GM23338 (cell line): Measurements from ENCODE around the gene MTF1. TPM values are rescaled to one million over a fixed set of nuclear protein-coding genes. Genes with fewer than 3 reads are reported as not detected.

Source experiments
- ATAC-seq: fragments of 200-7000 bp; cut with Tn5 transposase; 3 replicates; pipeline ENCODE4 v1.9.1; 2020
- DNase-seq: peaks from one replicate; pipeline ENCODE4 v3.0.0-alpha.2; 2015; ENCODE audit warnings: low spot score
- H2AFZ ChIP-seq: fragments of 200-600 bp; sonication (generic); 2 replicates; pipeline ENCODE4 v1.8.0; 2016; ENCODE audit warnings: antibody characterized with exemption, mild to moderate bottlenecking, moderate library complexity
- H3F3A ChIP-seq: fragments of 200-600 bp; sonication (generic); replicated peaks from 2 replicates; pipeline ENCODE4 v1.8.0; 2017; ENCODE audit warnings: antibody characterized with exemption, mixed run types, low read depth
- H3K27ac ChIP-seq: fragments of 200-600 bp; sonication (generic); 2 replicates; pipeline ENCODE4 v1.6.1; 2016; ENCODE audit warnings: low read depth
- H3K27me3 ChIP-seq: fragments of 200-600 bp; sonication (generic); 2 replicates; pipeline ENCODE4 v1.8.0; 2016; ENCODE audit warnings: mild to moderate bottlenecking, mixed run types, moderate library complexity; ENCODE audit not compliant: insufficient read depth
- H3K36me3 ChIP-seq: fragments of 200-600 bp; sonication (generic); 2 replicates; pipeline ENCODE4 v1.8.0; 2016; ENCODE audit warnings: mild to moderate bottlenecking; ENCODE audit not compliant: insufficient read depth
- H3K4me1 ChIP-seq: fragments of 200-600 bp; sonication (generic); 2 replicates; pipeline ENCODE4 v1.8.0; 2016; ENCODE audit warnings: mild to moderate bottlenecking, moderate library complexity; ENCODE audit not compliant: insufficient read depth
- H3K4me2 ChIP-seq: fragments of 200-600 bp; sonication (generic); 2 replicates; pipeline ENCODE4 v1.7.1; 2017; ENCODE audit warnings: mixed run types
- H3K4me3 ChIP-seq: fragments of 200-600 bp; sonication (generic); 2 replicates; pipeline ENCODE4 v1.6.1; 2016; ENCODE audit warnings: mixed run types
- H3K79me2 ChIP-seq: fragments of 200-600 bp; sonication (generic); replicated peaks from 2 replicates; pipeline ENCODE4 v1.8.0; 2017; ENCODE audit warnings: mild to moderate bottlenecking; ENCODE audit not compliant: insufficient read depth
- H3K9me2 ChIP-seq: fragments of 200-600 bp; sonication (generic); 2 replicates; pipeline ENCODE4 v1.8.0; 2017; ENCODE audit not compliant: insufficient read depth
- H4K20me1 ChIP-seq: fragments of 200-600 bp; sonication (generic); replicated peaks from 2 replicates; pipeline ENCODE4 v1.8.0; 2017; ENCODE audit warnings: mild to moderate bottlenecking; ENCODE audit not compliant: insufficient read depth
- H3K27ac Mint-ChIP-seq: 2 replicates; pipeline ENCODE4 v1.8.0; 2020; ENCODE audit warnings: inconsistent platforms, mild to moderate bottlenecking, moderate library complexity, mixed read lengths
- H3K27me3 Mint-ChIP-seq: 3 replicates; pipeline ENCODE4 v1.8.0; 2022; ENCODE audit warnings: low read depth, mild to moderate bottlenecking, moderate library complexity, mixed read lengths, inconsistent platforms; ENCODE audit not compliant: insufficient read depth, poor library complexity
- H3K36me3 Mint-ChIP-seq: 3 replicates; pipeline ENCODE4 v1.8.0; 2021; ENCODE audit warnings: low read depth, mild to moderate bottlenecking, inconsistent platforms, moderate library complexity, mixed read lengths
- H3K4me1 Mint-ChIP-seq: 3 replicates; pipeline ENCODE4 v1.8.0; 2020; ENCODE audit warnings: mild to moderate bottlenecking, inconsistent platforms, mixed read lengths
- H3K4me3 Mint-ChIP-seq: 3 replicates; pipeline ENCODE4 v1.8.0; 2021; ENCODE audit warnings: moderate library complexity, mild to moderate bottlenecking, inconsistent platforms, mixed read lengths
- H3K9me3 Mint-ChIP-seq: 3 replicates; pipeline ENCODE4 v1.8.0; 2020; ENCODE audit warnings: moderate library complexity, mild to moderate bottlenecking, inconsistent platforms, mixed read lengths
- CREB1 ChIP-seq: fragments of 250-450 bp; sonication (Bioruptor Pico); IDR thresholded peaks from 2 replicates; pipeline ENCODE4 v1.5.0; 2020; ENCODE audit warnings: low read depth, mild to moderate bottlenecking, moderate library complexity
- EZH2phosphoT487 ChIP-seq: fragments of 200-600 bp; sonication (generic); IDR thresholded peaks from one replicate; pipeline ENCODE4 v1.8.1; 2018; ENCODE audit warnings: antibody characterized with exemption; ENCODE audit not compliant: unreplicated experiment
- NANOG ChIP-seq: IDR thresholded peaks from 2 replicates; pipeline ENCODE4 v1.6.1; 2016; ENCODE audit warnings: antibody characterized with exemption, borderline replicate concordance
- POLR2AphosphoS5 ChIP-seq: IDR thresholded peaks from 2 replicates; pipeline ENCODE4 v1.6.1; 2016; ENCODE audit warnings: antibody characterized with exemption, low read depth
- ZNF114 ChIP-seq: fragments of 250-450 bp; sonication (Bioruptor Pico); IDR thresholded peaks from 2 replicates; pipeline ENCODE4 v1.5.0; 2020; ENCODE audit warnings: mild to moderate bottlenecking, moderate library complexity
- ZNF331 ChIP-seq: fragments of 250-450 bp; sonication (Bioruptor Pico); IDR thresholded peaks from 2 replicates; pipeline ENCODE4 v1.5.0; 2020; ENCODE audit warnings: low read depth, mild to moderate bottlenecking, moderate library complexity
- polyA plus RNA-seq: library from polyadenylated mRNA; unstranded; fragments of >200 nt; fragmentation: Nextera tagmentation; extraction: Ambion mirVana; gene quantifications from 2 replicates; pipeline ENCODE4 v1.2.1, GENCODE V29; 2016
- total RNA-seq: library from RNA; depleted of rRNA; stranded (reverse); fragments of >200 nt; shearing (Covaris generic); gene quantifications from 2 replicates; pipeline ENCODE4 v1.2.3, GENCODE V29; 2014
- TF ChIP-seq, protein P1 (sequence below): fragments of 250-450 bp; sonication (Bioruptor Pico); IDR thresholded peaks from 2 replicates; pipeline ENCODE4 v1.5.0; 2020; ENCODE audit warnings: mild to moderate bottlenecking, moderate library complexity
- TF ChIP-seq, protein P2 (sequence below), 2 experiments: fragments of 200-600 bp in 1 of 2; sonication (generic) in 1 of 2; conservative IDR thresholded peaks; 2 replicates each; pipeline versions ENCODE4 v1.5.1 to v1.6.1; 2016 to 2017; ENCODE audit warnings: antibody characterized with exemption in 2 of 2, low read depth in 2 of 2, mild to moderate bottlenecking in 2 of 2, moderate library complexity in 1 of 2

Gene MTF1
- total and polyA plus RNA-seq, 2 experiments from 2014 or later, result 4.5 to 5.6 TPM

DNA sequence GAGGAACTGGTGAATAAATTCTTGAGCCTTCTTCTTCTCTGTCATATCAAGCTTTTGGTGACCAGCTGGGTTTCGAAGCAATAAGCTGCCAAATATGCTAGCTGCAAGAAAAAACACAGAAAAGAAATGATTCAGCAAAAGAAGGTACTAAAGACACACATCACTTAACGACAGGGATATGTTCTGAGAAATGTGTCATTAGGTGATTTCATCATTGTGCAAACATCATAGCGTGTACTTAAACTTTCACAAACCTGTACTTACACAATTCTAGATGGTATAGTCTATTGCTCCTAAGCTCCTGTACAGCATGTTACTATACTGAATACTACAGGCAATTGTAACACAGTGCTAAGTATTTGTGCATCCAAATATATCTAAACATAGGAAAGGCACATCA lies 2.9 kb upstream of the MTF1 start (continued):
- TF ChIP-seq, protein P1, sequence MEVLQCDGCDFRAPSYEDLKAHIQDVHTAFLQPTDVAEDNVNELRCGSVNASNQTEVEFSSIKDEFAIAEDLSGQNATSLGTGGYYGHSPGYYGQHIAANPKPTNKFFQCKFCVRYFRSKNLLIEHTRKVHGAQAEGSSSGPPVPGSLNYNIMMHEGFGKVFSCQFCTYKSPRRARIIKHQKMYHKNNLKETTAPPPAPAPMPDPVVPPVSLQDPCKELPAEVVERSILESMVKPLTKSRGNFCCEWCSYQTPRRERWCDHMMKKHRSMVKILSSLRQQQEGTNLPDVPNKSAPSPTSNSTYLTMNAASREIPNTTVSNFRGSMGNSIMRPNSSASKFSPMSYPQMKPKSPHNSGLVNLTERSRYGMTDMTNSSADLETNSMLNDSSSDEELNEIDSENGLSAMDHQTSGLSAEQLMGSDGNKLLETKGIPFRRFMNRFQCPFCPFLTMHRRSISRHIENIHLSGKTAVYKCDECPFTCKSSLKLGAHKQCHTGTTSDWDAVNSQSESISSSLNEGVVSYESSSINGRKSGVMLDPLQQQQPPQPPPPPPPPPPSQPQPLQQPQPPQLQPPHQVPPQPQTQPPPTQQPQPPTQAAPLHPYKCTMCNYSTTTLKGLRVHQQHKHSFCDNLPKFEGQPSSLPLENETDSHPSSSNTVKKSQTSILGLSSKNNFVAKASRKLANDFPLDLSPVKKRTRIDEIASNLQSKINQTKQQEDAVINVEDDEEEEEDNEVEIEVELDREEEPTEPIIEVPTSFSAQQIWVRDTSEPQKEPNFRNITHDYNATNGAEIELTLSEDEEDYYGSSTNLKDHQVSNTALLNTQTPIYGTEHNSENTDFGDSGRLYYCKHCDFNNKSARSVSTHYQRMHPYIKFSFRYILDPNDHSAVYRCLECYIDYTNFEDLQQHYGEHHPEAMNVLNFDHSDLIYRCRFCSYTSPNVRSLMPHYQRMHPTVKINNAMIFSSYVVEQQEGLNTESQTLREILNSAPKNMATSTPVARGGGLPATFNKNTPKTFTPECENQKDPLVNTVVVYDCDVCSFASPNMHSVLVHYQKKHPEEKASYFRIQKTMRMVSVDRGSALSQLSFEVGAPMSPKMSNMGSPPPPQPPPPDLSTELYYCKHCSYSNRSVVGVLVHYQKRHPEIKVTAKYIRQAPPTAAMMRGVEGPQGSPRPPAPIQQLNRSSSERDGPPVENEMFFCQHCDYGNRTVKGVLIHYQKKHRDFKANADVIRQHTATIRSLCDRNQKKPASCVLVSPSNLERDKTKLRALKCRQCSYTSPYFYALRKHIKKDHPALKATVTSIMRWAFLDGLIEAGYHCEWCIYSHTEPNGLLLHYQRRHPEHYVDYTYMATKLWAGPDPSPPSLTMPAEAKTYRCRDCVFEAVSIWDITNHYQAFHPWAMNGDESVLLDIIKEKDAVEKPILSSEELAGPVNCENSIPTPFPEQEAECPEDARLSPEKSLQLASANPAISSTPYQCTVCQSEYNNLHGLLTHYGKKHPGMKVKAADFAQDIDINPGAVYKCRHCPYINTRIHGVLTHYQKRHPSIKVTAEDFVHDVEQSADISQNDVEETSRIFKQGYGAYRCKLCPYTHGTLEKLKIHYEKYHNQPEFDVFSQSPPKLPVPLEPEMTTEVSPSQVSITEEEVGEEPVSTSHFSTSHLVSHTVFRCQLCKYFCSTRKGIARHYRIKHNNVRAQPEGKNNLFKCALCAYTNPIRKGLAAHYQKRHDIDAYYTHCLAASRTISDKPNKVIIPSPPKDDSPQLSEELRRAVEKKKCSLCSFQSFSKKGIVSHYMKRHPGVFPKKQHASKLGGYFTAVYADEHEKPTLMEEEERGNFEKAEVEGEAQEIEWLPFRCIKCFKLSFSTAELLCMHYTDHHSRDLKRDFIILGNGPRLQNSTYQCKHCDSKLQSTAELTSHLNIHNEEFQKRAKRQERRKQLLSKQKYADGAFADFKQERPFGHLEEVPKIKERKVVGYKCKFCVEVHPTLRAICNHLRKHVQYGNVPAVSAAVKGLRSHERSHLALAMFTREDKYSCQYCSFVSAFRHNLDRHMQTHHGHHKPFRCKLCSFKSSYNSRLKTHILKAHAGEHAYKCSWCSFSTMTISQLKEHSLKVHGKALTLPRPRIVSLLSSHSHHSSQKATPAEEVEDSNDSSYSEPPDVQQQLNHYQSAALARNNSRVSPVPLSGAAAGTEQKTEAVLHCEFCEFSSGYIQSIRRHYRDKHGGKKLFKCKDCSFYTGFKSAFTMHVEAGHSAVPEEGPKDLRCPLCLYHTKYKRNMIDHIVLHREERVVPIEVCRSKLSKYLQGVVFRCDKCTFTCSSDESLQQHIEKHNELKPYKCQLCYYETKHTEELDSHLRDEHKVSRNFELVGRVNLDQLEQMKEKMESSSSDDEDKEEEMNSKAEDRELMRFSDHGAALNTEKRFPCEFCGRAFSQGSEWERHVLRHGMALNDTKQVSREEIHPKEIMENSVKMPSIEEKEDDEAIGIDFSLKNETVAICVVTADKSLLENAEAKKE, result no peak
- TF ChIP-seq ZNF114 (CRISPR knock-in tag) (no peak), ZNF331 (no peak), POLR2AphosphoS5 (no peak)

DNA sequence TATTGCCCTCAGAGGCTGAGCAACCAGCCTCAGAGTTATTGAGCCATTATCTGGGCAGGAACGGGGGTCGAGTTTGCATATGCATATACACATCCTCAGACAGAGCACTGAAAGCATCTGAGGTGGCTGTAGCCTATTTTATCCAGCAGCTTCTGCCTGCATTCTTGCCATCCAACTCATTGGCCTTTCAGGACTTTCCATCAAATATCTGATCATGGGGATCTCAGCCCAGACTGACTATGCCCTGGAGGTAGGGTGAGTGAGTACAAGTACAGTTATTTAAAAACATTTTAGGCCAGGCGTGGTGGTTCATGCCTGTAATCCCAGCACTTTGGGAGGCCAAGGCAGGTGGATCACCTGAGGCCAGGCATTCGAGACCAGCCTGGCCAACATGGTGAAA lies 1.8 kb upstream of the MTF1 start:
- DNase-seq, result no peak
- Mint-ChIP-seq H3K36me3 (peaks cover 28% of the 10 kb centered on the region), H3K27me3 (peaks cover 6% of the 10 kb centered on the region), H3K4me1 (0 out of 3 replicates have a peak, but pooled peaks cover 4% of the 10 kb centered on the region), H3K4me3 (no peak overlapping the region), H3K9me3 (no peaks in the 10 kb centered on the region; the same call in 2 of the 3 replicates), H3K27ac (no peak overlapping the region)
- Histone ChIP-seq H3K79me2 (peaks cover 18% of the 10 kb centered on the region), H4K20me1 (peaks cover 3% of the 10 kb centered on the region), H3K4me2 (no peak overlapping the region), H3K9me2 (no peaks in the 10 kb centered on the region), H3K4me3 (no peak overlapping the region), H3K27me3 (no peaks in the 10 kb centered on the region), H3K27ac (no peak overlapping the region), H3K36me3 (peaks cover 8% of the 10 kb centered on the region), H3K4me1 (peaks cover 9% of the 10 kb centered on the region), H2AFZ (no peak overlapping the region), H3F3A (no peaks in the 10 kb centered on the region)
- no peak for ATAC-seq
- no peak for TF ChIP-seq ZNF331

DNA sequence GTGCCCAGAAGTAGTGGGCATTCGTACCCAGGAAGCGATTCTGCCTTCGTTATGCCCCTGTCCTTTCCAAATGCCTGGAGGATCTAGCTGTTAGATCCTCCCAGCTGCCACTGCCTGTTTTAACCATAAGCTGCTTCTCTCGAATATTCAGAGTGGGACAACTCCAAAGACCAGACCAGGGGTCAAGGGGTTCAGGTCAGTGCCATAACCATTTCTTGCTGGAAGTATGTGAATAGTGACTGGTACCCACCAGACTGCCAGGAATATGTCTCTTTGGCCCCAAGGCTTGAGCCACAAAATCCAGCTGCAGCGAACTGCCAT lies 914 bp upstream of the MTF1 start:
- no peak for TF ChIP-seq NANOG
- TF ChIP-seq CREB1 (CRISPR knock-in tag), result no peak
- no peak for TF ChIP-seq ZNF331
- TF ChIP-seq EZH2phosphoT487, result no peak
- TF ChIP-seq, protein P2, sequence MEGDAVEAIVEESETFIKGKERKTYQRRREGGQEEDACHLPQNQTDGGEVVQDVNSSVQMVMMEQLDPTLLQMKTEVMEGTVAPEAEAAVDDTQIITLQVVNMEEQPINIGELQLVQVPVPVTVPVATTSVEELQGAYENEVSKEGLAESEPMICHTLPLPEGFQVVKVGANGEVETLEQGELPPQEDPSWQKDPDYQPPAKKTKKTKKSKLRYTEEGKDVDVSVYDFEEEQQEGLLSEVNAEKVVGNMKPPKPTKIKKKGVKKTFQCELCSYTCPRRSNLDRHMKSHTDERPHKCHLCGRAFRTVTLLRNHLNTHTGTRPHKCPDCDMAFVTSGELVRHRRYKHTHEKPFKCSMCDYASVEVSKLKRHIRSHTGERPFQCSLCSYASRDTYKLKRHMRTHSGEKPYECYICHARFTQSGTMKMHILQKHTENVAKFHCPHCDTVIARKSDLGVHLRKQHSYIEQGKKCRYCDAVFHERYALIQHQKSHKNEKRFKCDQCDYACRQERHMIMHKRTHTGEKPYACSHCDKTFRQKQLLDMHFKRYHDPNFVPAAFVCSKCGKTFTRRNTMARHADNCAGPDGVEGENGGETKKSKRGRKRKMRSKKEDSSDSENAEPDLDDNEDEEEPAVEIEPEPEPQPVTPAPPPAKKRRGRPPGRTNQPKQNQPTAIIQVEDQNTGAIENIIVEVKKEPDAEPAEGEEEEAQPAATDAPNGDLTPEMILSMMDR (conservative IDR thresholded peaks at IDR 0.05; ENCODE audit: low read depth in 2 of 2), result no peak
- no peak for TF ChIP-seq ZNF114 (CRISPR knock-in tag)
- no peaks in the 10 kb centered on the region for H3K27me3 ChIP-seq
- peaks cover 3% of the 10 kb centered on the region for H4K20me1 ChIP-seq
- peak overlapping the region; percentile 99 for H3K4me2 ChIP-seq
- ATAC-seq, result no peak
- H2AFZ ChIP-seq, result no peak overlapping the region
- Mint-ChIP-seq H3K9me3 (no peaks in the 10 kb centered on the region; the same call in 2 of the 3 replicates), H3K27ac (peak overlapping the region; percentile 98), H3K36me3 (peaks cover 27% of the 10 kb centered on the region), H3K4me1 (0 out of 3 replicates have a peak, but pooled peaks cover 4% of the 10 kb centered on the region), H3K27me3 (peaks cover 6% of the 10 kb centered on the region), H3K4me3 (peak overlapping the region; percentile 97)
- no peaks in the 10 kb centered on the region for H3K9me2 ChIP-seq
- H3K4me1 ChIP-seq, result peaks cover 9% of the 10 kb centered on the region
- no peak overlapping the region for H3K27ac ChIP-seq
- H3K79me2 ChIP-seq, result peaks cover 21% of the 10 kb centered on the region
- peak overlapping the region; percentile 98 for H3K4me3 ChIP-seq
- H3F3A ChIP-seq, result no peaks in the 10 kb centered on the region
- H3K36me3 ChIP-seq, result peaks cover 12% of the 10 kb centered on the region
- no peak for DNase-seq
